GM12878 (cell line): ENCODE results near the gene SLC2A8.

Experiments used
- EP300 ChIP-seq, 2 experiments: fragments of 150-350 bp in 1 of 2; IDR thresholded peaks; 2 replicates each; pipeline ENCODE4 v1.6.1; 2011 to 2012; ENCODE audit warnings: low read depth in 2 of 2, low read length in 2 of 2, borderline replicate concordance in 1 of 2, improper control_type of control experiment in 1 of 2, inconsistent platforms in 1 of 2; ENCODE audit not compliant: control insufficient read depth in 1 of 2
- TF ChIP-seq, protein P1 (sequence below), 3 experiments: IDR thresholded peaks in 2 of 3; conservative IDR thresholded peaks in 1 of 3; 2 replicates each; pipeline ENCODE4 v1.5.1; 2011; ENCODE audit warnings: low read depth in 3 of 3, low read length in 3 of 3, mild to moderate bottlenecking in 3 of 3, control low read depth in 2 of 3, moderate library complexity in 2 of 3, inconsistent platforms in 1 of 3, mixed read lengths in 1 of 3; ENCODE audit not compliant: control insufficient read depth in 2 of 3, insufficient read depth in 1 of 3; ENCODE audit errors: extremely low read depth in 1 of 3
- TF ChIP-seq, protein P2 (sequence below): IDR thresholded peaks from 2 replicates; pipeline ENCODE4 v1.6.1; 2011; ENCODE audit warnings: mild to moderate bottlenecking, low read depth, low read length, moderate library complexity; ENCODE audit not compliant: insufficient replicate concordance

GRCh38 chr9:127450243-127450760, 53.3 kb downstream of the SLC2A8 start:
- TF ChIP-seq, protein P1, sequence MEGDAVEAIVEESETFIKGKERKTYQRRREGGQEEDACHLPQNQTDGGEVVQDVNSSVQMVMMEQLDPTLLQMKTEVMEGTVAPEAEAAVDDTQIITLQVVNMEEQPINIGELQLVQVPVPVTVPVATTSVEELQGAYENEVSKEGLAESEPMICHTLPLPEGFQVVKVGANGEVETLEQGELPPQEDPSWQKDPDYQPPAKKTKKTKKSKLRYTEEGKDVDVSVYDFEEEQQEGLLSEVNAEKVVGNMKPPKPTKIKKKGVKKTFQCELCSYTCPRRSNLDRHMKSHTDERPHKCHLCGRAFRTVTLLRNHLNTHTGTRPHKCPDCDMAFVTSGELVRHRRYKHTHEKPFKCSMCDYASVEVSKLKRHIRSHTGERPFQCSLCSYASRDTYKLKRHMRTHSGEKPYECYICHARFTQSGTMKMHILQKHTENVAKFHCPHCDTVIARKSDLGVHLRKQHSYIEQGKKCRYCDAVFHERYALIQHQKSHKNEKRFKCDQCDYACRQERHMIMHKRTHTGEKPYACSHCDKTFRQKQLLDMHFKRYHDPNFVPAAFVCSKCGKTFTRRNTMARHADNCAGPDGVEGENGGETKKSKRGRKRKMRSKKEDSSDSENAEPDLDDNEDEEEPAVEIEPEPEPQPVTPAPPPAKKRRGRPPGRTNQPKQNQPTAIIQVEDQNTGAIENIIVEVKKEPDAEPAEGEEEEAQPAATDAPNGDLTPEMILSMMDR (IDR thresholded peaks at IDR 0.05 in 2 of 3, conservative IDR thresholded peaks at IDR 0.05 in 1 of 3; ENCODE audit: control insufficient read depth in 2 of 3, extremely low read depth in 1 of 3, insufficient read depth in 1 of 3, low read depth in 3 of 3, low read length in 3 of 3) = no peak
- TF ChIP-seq, protein P2, sequence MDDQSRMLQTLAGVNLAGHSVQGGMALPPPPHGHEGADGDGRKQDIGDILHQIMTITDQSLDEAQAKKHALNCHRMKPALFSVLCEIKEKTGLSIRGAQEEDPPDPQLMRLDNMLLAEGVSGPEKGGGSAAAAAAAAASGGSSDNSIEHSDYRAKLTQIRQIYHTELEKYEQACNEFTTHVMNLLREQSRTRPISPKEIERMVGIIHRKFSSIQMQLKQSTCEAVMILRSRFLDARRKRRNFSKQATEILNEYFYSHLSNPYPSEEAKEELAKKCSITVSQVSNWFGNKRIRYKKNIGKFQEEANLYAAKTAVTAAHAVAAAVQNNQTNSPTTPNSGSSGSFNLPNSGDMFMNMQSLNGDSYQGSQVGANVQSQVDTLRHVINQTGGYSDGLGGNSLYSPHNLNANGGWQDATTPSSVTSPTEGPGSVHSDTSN = no peak
- TF ChIP-seq EP300 (IDR thresholded peaks at IDR 0.05; ENCODE audit: borderline replicate concordance in 1 of 2, control insufficient read depth in 1 of 2, low read depth in 2 of 2, low read length in 2 of 2) = no peak
